ENCODE results near the gene PPP6R3.

Gene PPP6R3

GRCh38 chr11:68543594-68543993 is 83.0 kb downstream of the PPP6R3 start:
- H3K27me3 ChIP-seq (ENCODE audit: insufficient read depth, low read length), result no peaks in the 10 kb centered on the region
- peak overlapping the region; percentile 35 for H2BK5ac ChIP-seq (ENCODE audit: low read depth, low read length, poor library complexity)
- H3K14ac ChIP-seq (ENCODE audit: low read length), result no peak overlapping the region
- no peak overlapping the region for H3K23ac ChIP-seq (ENCODE audit: low read length)
- H4K91ac ChIP-seq (ENCODE audit: low read depth, low read length), result no peak overlapping the region
- H2AK5ac ChIP-seq (ENCODE audit: low read length), result no peak overlapping the region
- H3K79me1 ChIP-seq (ENCODE audit: low read length), result peaks cover 10% of the 10 kb centered on the region
- peaks cover 2% of the 10 kb centered on the region for H3K9me3 ChIP-seq (ENCODE audit: insufficient read depth, low read depth, low read length)
- H3K4me1 ChIP-seq (ENCODE audit: control insufficient read depth in 1 of 2, insufficient read depth in 2 of 2, low read length in 2 of 2), result peaks cover 20 to 39% of the 10 kb centered on the region in 2 experiments
- H4K8ac ChIP-seq (ENCODE audit: low read depth, low read length), result no peak overlapping the region
- H2AFZ ChIP-seq (ENCODE audit: insufficient read depth, low read length, poor library complexity), result no peak overlapping the region
- WGBS (ENCODE audit: extremely low coverage, insufficient coverage, insufficient read length), result no CpG with 5 or more reads among the region's 8 CpGs
- H3K36me3 ChIP-seq (ENCODE audit: control insufficient read depth in 1 of 2, insufficient read depth in 2 of 2, low read length in 2 of 2), result peaks cover 22 to 29% of the 10 kb centered on the region in 2 experiments
- H3K4me2 ChIP-seq (ENCODE audit: low read length), result peak overlapping the region; percentile 34
- H3K4me3 ChIP-seq (ENCODE audit: low read depth, low read length), result no peak overlapping the region
- H3K79me2 ChIP-seq (ENCODE audit: control insufficient read depth, insufficient read depth, low read length, poor library complexity), result peaks cover 9% of the 10 kb centered on the region
- no peak overlapping the region for H2BK120ac ChIP-seq (ENCODE audit: insufficient read depth, low read length, poor library complexity)
- no peak overlapping the region for H4K12ac ChIP-seq (ENCODE audit: low read depth, low read length)
- no peak for DNase-seq
- no peak overlapping the region for H2BK12ac ChIP-seq (ENCODE audit: low read length)
- H3K4ac ChIP-seq (ENCODE audit: low read depth, low read length), result no peak overlapping the region
- H3K27ac ChIP-seq (ENCODE audit: low read depth, low read length), result peak overlapping the region; percentile 75
- H3K18ac ChIP-seq (ENCODE audit: low read length), result no peak overlapping the region
- no peak overlapping the region for H3K9ac ChIP-seq (ENCODE audit: low read length)

- Histone ChIP-seq H3K9ac (ENCODE audit: low read length) (no peak overlapping the region), H2BK12ac (ENCODE audit: low read length) (no peak overlapping the region), H2BK5ac (ENCODE audit: low read depth, low read length, poor library complexity) (no peak overlapping the region), H3K36me3 (ENCODE audit: control insufficient read depth in 1 of 2, insufficient read depth in 2 of 2, low read length in 2 of 2) (peaks cover 12 to 22% of the 10 kb centered on the region in 2 experiments), H3K14ac (ENCODE audit: low read length) (no peak overlapping the region), H3K27ac (ENCODE audit: low read depth, low read length) (no peak overlapping the region), H3K23ac (ENCODE audit: low read length) (no peak overlapping the region), H2AFZ (ENCODE audit: insufficient read depth, low read length, poor library complexity) (no peak overlapping the region), H4K91ac (ENCODE audit: low read depth, low read length) (no peak overlapping the region), H3K79me1 (ENCODE audit: low read length) (peaks cover 10% of the 10 kb centered on the region), H3K4ac (ENCODE audit: low read depth, low read length) (no peak overlapping the region), H4K12ac (ENCODE audit: low read depth, low read length) (no peak overlapping the region), H3K18ac (ENCODE audit: low read length) (no peak overlapping the region), H2BK120ac (ENCODE audit: insufficient read depth, low read length, poor library complexity) (no peak overlapping the region), H3K79me2 (ENCODE audit: control insufficient read depth, insufficient read depth, low read length, poor library complexity) (peaks cover 9% of the 10 kb centered on the region), H4K8ac (ENCODE audit: low read depth, low read length) (no peak overlapping the region), H3K4me1 (ENCODE audit: control insufficient read depth in 1 of 2, insufficient read depth in 2 of 2, low read length in 2 of 2) (peaks cover 22 to 47% of the 10 kb centered on the region in 2 experiments), H3K27me3 (ENCODE audit: insufficient read depth, low read length) (no peaks in the 10 kb centered on the region), H2AK5ac (ENCODE audit: low read length) (no peak overlapping the region), H3K4me2 (ENCODE audit: low read length) (no peak overlapping the region), H3K4me3 (ENCODE audit: low read depth, low read length) (no peak overlapping the region), H3K9me3 (ENCODE audit: insufficient read depth, low read depth, low read length) (peaks cover 2% of the 10 kb centered on the region)
- DNase-seq, result no peak
Measured at GRCh38 chr11:68545347-68545746, 84.8 kb downstream of the PPP6R3 start.

- Histone ChIP-seq H3K4me2 (ENCODE audit: low read length) (no peak overlapping the region), H3K4me3 (ENCODE audit: low read depth, low read length) (no peak overlapping the region), H4K91ac (ENCODE audit: low read depth, low read length) (no peak overlapping the region), H3K9ac (ENCODE audit: low read length) (no peak overlapping the region), H2BK120ac (ENCODE audit: insufficient read depth, low read length, poor library complexity) (no peak overlapping the region), H3K36me3 (ENCODE audit: control insufficient read depth in 1 of 2, insufficient read depth in 2 of 2, low read length in 2 of 2) (peaks cover 12 to 22% of the 10 kb centered on the region in 2 experiments), H3K27ac (ENCODE audit: low read depth, low read length) (no peak overlapping the region), H2BK5ac (ENCODE audit: low read depth, low read length, poor library complexity) (no peak overlapping the region), H2BK12ac (ENCODE audit: low read length) (no peak overlapping the region), H3K79me2 (ENCODE audit: control insufficient read depth, insufficient read depth, low read length, poor library complexity) (peaks cover 9% of the 10 kb centered on the region), H3K14ac (ENCODE audit: low read length) (no peak overlapping the region), H3K27me3 (ENCODE audit: insufficient read depth, low read length) (no peaks in the 10 kb centered on the region), H3K9me3 (ENCODE audit: insufficient read depth, low read depth, low read length) (peaks cover 2% of the 10 kb centered on the region), H3K23ac (ENCODE audit: low read length) (no peak overlapping the region), H3K18ac (ENCODE audit: low read length) (no peak overlapping the region), H2AK5ac (ENCODE audit: low read length) (no peak overlapping the region), H4K8ac (ENCODE audit: low read depth, low read length) (no peak overlapping the region), H4K12ac (ENCODE audit: low read depth, low read length) (no peak overlapping the region), H2AFZ (ENCODE audit: insufficient read depth, low read length, poor library complexity) (no peak overlapping the region), H3K4me1 (ENCODE audit: control insufficient read depth in 1 of 2, insufficient read depth in 2 of 2, low read length in 2 of 2) (peaks cover 22 to 47% of the 10 kb centered on the region in 2 experiments), H3K4ac (ENCODE audit: low read depth, low read length) (no peak overlapping the region), H3K79me1 (ENCODE audit: low read length) (peaks cover 10% of the 10 kb centered on the region)
- no CpG with 5 or more reads among the region's 1 CpG for WGBS (ENCODE audit: extremely low coverage, insufficient coverage, insufficient read length)
- DNase-seq, result peak; percentile 53 to 75
Measured at GRCh38 chr11:68545796-68546195, 85.2 kb downstream of the PPP6R3 start.

- no CpG with 5 or more reads among the region's 4 CpGs for WGBS (ENCODE audit: extremely low coverage, insufficient coverage, insufficient read length)
Measured at GRCh38 chr11:68546555-68546954, 86.0 kb downstream of the PPP6R3 start.

More at GRCh38 chr11:68546555-68546954, 86.0 kb downstream of the PPP6R3 start:
- Histone ChIP-seq H3K36me3 (ENCODE audit: control insufficient read depth in 1 of 2, insufficient read depth in 2 of 2, low read length in 2 of 2) (peaks cover 10 to 22% of the 10 kb centered on the region in 2 experiments), H4K12ac (ENCODE audit: low read depth, low read length) (no peak overlapping the region), H2AFZ (ENCODE audit: insufficient read depth, low read length, poor library complexity) (no peak overlapping the region), H3K4me3 (ENCODE audit: low read depth, low read length) (no peak overlapping the region), H3K23ac (ENCODE audit: low read length) (no peak overlapping the region), H3K79me2 (ENCODE audit: control insufficient read depth, insufficient read depth, low read length, poor library complexity) (peaks cover 8% of the 10 kb centered on the region), H3K9ac (ENCODE audit: low read length) (no peak overlapping the region), H2BK120ac (ENCODE audit: insufficient read depth, low read length, poor library complexity) (no peak overlapping the region), H2BK5ac (ENCODE audit: low read depth, low read length, poor library complexity) (no peak overlapping the region), H4K8ac (ENCODE audit: low read depth, low read length) (no peak overlapping the region), H4K91ac (ENCODE audit: low read depth, low read length) (no peak overlapping the region), H3K4ac (ENCODE audit: low read depth, low read length) (peak overlapping the region; percentile 67), H2AK5ac (ENCODE audit: low read length) (no peak overlapping the region), H3K4me1 (ENCODE audit: control insufficient read depth in 1 of 2, insufficient read depth in 2 of 2, low read length in 2 of 2) (peaks cover 19 to 42% of the 10 kb centered on the region in 2 experiments), H3K4me2 (ENCODE audit: low read length) (no peak overlapping the region), H3K9me3 (ENCODE audit: insufficient read depth, low read depth, low read length) (peaks cover 2% of the 10 kb centered on the region), H3K79me1 (ENCODE audit: low read length) (peaks cover 8% of the 10 kb centered on the region), H3K27ac (ENCODE audit: low read depth, low read length) (no peak overlapping the region), H3K18ac (ENCODE audit: low read length) (peak overlapping the region; percentile 80), H2BK12ac (ENCODE audit: low read length) (no peak overlapping the region), H3K27me3 (ENCODE audit: insufficient read depth, low read length) (no peaks in the 10 kb centered on the region), H3K14ac (ENCODE audit: low read length) (no peak overlapping the region)
- no peak for DNase-seq

Data from trophoblast cell (in vitro differentiated cells and primary cell).